Suprapubic skin (tissue), 4 donors: ENCODE results near the gene MFGE8. TPM values are rescaled to one million over a fixed set of nuclear protein-coding genes. Genes with fewer than 3 reads are reported as not detected.

Source experiments
- DNase-seq, 2 donors: peaks; one replicate each; pipeline ENCODE4 v3.0.0-alpha.2; 2019; ENCODE audit warnings: low spot score in 2 of 2
- H3K27ac ChIP-seq: fragments of 200-600 bp; sonication (generic); one replicate; pipeline ENCODE4 v1.5.1; 2019
- H3K27me3 ChIP-seq: fragments of 200-600 bp; sonication (generic); one replicate; pipeline ENCODE4 v1.5.1; 2019
- H3K36me3 ChIP-seq: fragments of 200-600 bp; sonication (generic); one replicate; pipeline ENCODE4 v1.5.1; 2019
- H3K4me1 ChIP-seq: fragments of 200-600 bp; sonication (generic); one replicate; pipeline ENCODE4 v1.5.1; 2019
- H3K4me3 ChIP-seq: fragments of 200-600 bp; sonication (generic); one replicate; pipeline ENCODE4 v1.5.1; 2019; ENCODE audit warnings: mild to moderate bottlenecking
- H3K9me3 ChIP-seq: fragments of 200-600 bp; sonication (generic); one replicate; pipeline ENCODE4 v1.5.1; 2019
- EP300 ChIP-seq: sonication (generic); formaldehyde crosslinking; IDR thresholded peaks from one replicate; pipeline ENCODE4 v1.6.1; 2017; ENCODE audit warnings: antibody characterized with exemption
- POLR2A ChIP-seq, 2 donors: fragments of 450-650 bp; IDR thresholded peaks; one replicate each; pipeline ENCODE4 v1.6.1; 2017; ENCODE audit warnings: antibody characterized with exemption in 2 of 2, mild to moderate bottlenecking in 2 of 2, moderate library complexity in 2 of 2
- POLR2AphosphoS5 ChIP-seq, 3 donors: sonication (generic); formaldehyde crosslinking; IDR thresholded peaks; one replicate each; pipeline ENCODE4 v1.6.1; 2017; ENCODE audit warnings: antibody characterized with exemption in 3 of 3
- WGBS: methylation state at CpG from one replicate; pipeline ENCODE4 v1.1.5; 2018; 5-methylcytosine and 5-hydroxymethylcytosine counted together
- total RNA-seq, 4 donors: library from RNA; depleted of rRNA; stranded (reverse); fragments of >200 nt; gene quantifications; one replicate each; pipeline ENCODE4 v1.1.0, GENCODE V29; 2016
- TF ChIP-seq, protein P1 (sequence below), 2 donors: fragments of 200-600 bp in 1 of 2; fragments of 450-650 bp in 1 of 2; sonication (generic) in 1 of 2; IDR thresholded peaks; one replicate each; pipeline ENCODE4 v1.5.1; 2016 to 2019; ENCODE audit warnings: antibody characterized with exemption in 2 of 2, mild to moderate bottlenecking in 1 of 2, moderate library complexity in 1 of 2

MFGE8 gene
- total RNA-seq, 4 donors from 2014 or later = 154 to 211 (median 171) TPM

DNA sequence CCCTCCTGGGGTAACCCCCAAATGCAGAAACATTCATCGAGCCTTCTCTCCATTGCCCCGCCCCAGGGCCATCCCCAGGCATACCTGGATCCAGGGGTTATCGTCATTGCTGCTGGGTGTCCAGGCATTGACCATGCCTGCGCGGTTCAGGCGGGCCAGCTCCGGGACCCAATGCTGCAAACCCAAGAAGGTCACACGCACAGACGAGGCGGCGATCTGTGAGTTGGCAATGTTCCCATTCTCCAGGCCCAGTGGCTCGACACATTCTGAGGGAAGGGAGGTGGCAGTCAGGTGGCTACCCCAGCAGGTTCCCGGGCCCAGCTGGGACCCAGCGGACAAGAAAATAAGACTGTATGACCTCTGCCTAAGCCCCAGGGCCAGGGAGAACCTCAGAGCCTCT is 6.1 kb downstream of the MFGE8 start:
- Histone ChIP-seq H3K36me3 (peaks cover 62% of the 10 kb centered on the region), H3K4me3 (no peak overlapping the region), H3K9me3 (no peaks in the 10 kb centered on the region), H3K4me1 (peaks cover 61% of the 10 kb centered on the region), H3K27me3 (no peaks in the 10 kb centered on the region), H3K27ac (no peak overlapping the region)
- no peak for DNase-seq
- 97% methylated on average over 4 of the region's 14 CpGs for WGBS
- TF ChIP-seq, protein P1, sequence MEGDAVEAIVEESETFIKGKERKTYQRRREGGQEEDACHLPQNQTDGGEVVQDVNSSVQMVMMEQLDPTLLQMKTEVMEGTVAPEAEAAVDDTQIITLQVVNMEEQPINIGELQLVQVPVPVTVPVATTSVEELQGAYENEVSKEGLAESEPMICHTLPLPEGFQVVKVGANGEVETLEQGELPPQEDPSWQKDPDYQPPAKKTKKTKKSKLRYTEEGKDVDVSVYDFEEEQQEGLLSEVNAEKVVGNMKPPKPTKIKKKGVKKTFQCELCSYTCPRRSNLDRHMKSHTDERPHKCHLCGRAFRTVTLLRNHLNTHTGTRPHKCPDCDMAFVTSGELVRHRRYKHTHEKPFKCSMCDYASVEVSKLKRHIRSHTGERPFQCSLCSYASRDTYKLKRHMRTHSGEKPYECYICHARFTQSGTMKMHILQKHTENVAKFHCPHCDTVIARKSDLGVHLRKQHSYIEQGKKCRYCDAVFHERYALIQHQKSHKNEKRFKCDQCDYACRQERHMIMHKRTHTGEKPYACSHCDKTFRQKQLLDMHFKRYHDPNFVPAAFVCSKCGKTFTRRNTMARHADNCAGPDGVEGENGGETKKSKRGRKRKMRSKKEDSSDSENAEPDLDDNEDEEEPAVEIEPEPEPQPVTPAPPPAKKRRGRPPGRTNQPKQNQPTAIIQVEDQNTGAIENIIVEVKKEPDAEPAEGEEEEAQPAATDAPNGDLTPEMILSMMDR (IDR thresholded peaks at IDR 0.05) = no peak
- TF ChIP-seq POLR2A (IDR thresholded peaks at IDR 0.05) (no peak), EP300 (no peak), POLR2AphosphoS5 (IDR thresholded peaks at IDR 0.05) (no peak)

DNA sequence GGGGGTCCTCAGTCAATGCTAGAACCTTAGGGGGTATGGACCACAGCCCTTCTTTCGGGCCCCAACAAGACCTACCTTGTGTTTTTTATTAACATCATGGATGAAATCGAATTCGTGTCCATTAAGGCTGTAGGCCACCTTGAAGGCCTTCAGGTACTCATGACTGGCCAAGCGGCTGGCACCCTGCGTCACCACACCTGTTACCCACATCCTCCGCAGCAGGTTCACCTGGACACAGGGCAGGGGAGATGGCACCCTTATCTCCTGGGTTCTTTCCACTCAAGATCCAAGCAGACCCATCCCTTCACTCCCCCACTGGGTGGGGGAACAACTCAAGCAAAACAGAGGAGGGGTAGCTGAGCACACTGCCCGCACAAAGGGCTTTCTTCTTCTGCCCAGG is 6.6 kb downstream of the MFGE8 start:
- no peak overlapping the region for H3K27ac ChIP-seq
- peaks cover 67% of the 10 kb centered on the region for H3K36me3 ChIP-seq
- TF ChIP-seq, protein P1 (IDR thresholded peaks at IDR 0.05) = no peak
- no peak for TF ChIP-seq EP300
- no peak for TF ChIP-seq POLR2AphosphoS5 (IDR thresholded peaks at IDR 0.05)
- TF ChIP-seq POLR2A (IDR thresholded peaks at IDR 0.05) = no peak
- 93% methylated on average over 7 of the region's 7 CpGs for WGBS
- H3K9me3 ChIP-seq = no peaks in the 10 kb centered on the region
- no peaks in the 10 kb centered on the region for H3K27me3 ChIP-seq
- no peak for DNase-seq
- H3K4me1 ChIP-seq = peaks cover 56% of the 10 kb centered on the region
- no peak overlapping the region for H3K4me3 ChIP-seq

DNA sequence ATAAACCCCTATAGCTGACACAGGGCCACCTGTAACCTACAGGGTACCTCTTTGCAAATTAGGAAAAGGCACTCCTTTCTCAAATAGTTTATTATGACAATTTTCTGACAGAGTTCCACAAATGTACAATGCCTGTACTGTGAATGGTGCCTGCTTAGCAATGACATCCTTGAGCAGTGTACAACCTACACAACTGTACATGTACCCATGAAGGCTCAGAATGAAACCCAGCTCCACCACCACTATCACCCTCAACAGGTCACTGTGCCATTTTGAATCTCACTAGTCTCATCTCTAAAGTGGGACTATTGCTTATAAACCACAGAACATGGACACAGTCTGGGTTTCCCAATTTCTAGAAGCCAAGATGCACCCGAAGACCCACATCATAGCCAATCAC is 7.0 kb downstream of the MFGE8 start:
- Histone ChIP-seq H3K4me1 (peaks cover 51% of the 10 kb centered on the region), H3K36me3 (peaks cover 72% of the 10 kb centered on the region), H3K9me3 (no peaks in the 10 kb centered on the region), H3K27ac (no peak overlapping the region), H3K27me3 (no peaks in the 10 kb centered on the region), H3K4me3 (no peak overlapping the region)
- TF ChIP-seq, protein P1 (IDR thresholded peaks at IDR 0.05) = no peak
- TF ChIP-seq POLR2A (IDR thresholded peaks at IDR 0.05) (no peak), POLR2AphosphoS5 (IDR thresholded peaks at IDR 0.05) (no peak), EP300 (no peak)
- WGBS = 100% methylated on average over 1 of the region's 1 CpG
- no peak for DNase-seq

DNA sequence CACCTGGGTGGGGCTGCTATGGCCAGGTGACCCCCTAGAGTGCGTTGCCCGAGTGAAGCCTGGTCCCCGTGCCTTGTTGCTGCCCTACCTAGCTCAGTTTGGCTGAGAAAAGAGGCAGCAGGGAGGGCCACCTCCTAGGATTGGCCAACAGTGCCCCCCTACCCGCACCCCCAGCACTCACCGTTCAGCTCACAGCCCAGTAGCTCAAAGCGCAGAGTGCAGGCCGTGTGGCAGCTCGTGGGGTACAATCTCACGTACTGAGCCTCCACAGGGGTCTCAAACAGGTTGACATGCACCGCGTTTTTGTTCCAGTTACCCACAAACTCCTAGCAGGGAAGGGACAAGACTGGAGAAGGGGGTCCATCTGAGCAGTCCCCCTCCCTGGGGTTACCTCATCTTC is 7.6 kb downstream of the MFGE8 start:
- Histone ChIP-seq H3K4me1 (peaks cover 46% of the 10 kb centered on the region), H3K27me3 (no peaks in the 10 kb centered on the region), H3K27ac (peak overlapping the region; percentile 42), H3K4me3 (no peak overlapping the region), H3K36me3 (peaks cover 72% of the 10 kb centered on the region), H3K9me3 (no peaks in the 10 kb centered on the region)
- no peak for DNase-seq
- 85% methylated on average over 11 of the region's 11 CpGs for WGBS
- no peak for TF ChIP-seq POLR2A (IDR thresholded peaks at IDR 0.05)
- TF ChIP-seq, protein P1 (IDR thresholded peaks at IDR 0.05) = no peak
- no peak for TF ChIP-seq EP300
- no peak for TF ChIP-seq POLR2AphosphoS5 (IDR thresholded peaks at IDR 0.05)

DNA sequence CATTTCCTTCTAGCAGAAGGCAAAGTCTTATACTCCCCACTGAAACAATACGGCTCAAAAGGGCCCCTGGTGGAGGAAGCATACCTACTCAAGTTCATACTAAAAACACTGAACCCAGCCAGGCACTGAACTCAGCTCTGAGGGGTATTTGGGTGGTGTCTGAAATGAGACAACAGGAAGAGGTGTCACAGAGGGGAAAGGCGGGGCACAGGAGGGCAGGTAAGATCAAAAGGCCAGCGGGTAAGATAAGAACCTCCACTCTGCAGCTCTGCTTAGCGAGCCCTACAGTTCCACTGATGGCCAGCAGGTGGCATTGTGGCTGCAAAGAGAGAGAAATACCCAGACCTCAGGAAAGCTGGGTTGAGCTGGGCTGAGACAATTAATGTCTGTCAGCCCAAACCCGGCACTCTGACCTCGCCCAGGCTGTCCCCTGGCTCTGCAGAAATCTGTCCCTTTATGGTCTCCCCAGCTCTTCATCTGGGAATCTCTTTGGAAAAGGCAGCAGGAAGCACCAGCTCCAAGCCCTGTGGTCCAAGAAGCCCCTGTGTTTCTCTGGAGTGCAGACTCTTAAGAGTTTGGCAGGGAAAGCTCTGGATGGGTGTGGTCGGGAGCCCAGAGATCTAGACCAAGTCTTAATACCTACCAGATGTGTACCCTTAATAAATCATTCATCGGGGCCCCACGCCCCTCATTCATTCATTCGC is 8.4 kb downstream of the MFGE8 start:
- Histone ChIP-seq H3K27me3 (no peaks in the 10 kb centered on the region), H3K4me1 (peaks cover 38% of the 10 kb centered on the region), H3K36me3 (peaks cover 69% of the 10 kb centered on the region), H3K27ac (no peak overlapping the region), H3K4me3 (no peak overlapping the region), H3K9me3 (no peaks in the 10 kb centered on the region)
- WGBS = 12% methylated on average over 10 of the region's 10 CpGs
- peak in 1 of 2 donors; percentile 87 for DNase-seq
- TF ChIP-seq EP300 (no peak), POLR2AphosphoS5 (IDR thresholded peaks at IDR 0.05) (peak in 1 of 3 donors; percentile 28), POLR2A (IDR thresholded peaks at IDR 0.05) (peak in 1 of 2 donors; percentile 1)
- TF ChIP-seq, protein P1 (IDR thresholded peaks at IDR 0.05) = peak; percentile 93 to 96
